Measurements from ENCODE around the gene HAND2.

DNA sequence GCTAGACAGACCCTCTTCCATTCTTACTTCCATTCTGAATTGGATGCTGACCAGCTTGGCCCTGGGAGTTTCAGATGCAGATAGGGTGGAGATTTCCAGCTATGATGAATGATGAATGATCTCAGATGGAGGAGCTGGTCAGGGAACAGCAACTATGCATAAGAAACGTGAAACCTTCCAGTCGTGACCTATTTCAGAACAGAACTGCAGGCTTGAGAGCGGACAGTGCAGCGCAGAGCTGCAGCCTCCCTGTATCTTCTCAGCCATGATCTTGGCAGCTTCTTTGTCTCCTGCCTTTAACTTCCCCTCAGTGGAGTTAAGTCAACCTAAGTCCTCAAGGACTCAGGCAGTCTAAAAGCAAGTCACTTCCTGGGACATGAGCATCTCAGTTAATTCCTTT lies 43.3 kb upstream of the HAND2 start:
- TF ChIP-seq, protein P1, sequence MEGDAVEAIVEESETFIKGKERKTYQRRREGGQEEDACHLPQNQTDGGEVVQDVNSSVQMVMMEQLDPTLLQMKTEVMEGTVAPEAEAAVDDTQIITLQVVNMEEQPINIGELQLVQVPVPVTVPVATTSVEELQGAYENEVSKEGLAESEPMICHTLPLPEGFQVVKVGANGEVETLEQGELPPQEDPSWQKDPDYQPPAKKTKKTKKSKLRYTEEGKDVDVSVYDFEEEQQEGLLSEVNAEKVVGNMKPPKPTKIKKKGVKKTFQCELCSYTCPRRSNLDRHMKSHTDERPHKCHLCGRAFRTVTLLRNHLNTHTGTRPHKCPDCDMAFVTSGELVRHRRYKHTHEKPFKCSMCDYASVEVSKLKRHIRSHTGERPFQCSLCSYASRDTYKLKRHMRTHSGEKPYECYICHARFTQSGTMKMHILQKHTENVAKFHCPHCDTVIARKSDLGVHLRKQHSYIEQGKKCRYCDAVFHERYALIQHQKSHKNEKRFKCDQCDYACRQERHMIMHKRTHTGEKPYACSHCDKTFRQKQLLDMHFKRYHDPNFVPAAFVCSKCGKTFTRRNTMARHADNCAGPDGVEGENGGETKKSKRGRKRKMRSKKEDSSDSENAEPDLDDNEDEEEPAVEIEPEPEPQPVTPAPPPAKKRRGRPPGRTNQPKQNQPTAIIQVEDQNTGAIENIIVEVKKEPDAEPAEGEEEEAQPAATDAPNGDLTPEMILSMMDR (conservative IDR thresholded peaks at IDR 0.05; ENCODE audit: low read depth in 2 of 2): no peak
- no peak for TF ChIP-seq POLR2AphosphoS5 (IDR thresholded peaks at IDR 0.05; ENCODE audit: low read depth)
- TF ChIP-seq ZNF114 (CRISPR knock-in tag; IDR thresholded peaks at IDR 0.05): no peak
- no peak for TF ChIP-seq EZH2 (IDR thresholded peaks at IDR 0.05; ENCODE audit: low read depth, unreplicated experiment)
- TF ChIP-seq, protein P2, sequence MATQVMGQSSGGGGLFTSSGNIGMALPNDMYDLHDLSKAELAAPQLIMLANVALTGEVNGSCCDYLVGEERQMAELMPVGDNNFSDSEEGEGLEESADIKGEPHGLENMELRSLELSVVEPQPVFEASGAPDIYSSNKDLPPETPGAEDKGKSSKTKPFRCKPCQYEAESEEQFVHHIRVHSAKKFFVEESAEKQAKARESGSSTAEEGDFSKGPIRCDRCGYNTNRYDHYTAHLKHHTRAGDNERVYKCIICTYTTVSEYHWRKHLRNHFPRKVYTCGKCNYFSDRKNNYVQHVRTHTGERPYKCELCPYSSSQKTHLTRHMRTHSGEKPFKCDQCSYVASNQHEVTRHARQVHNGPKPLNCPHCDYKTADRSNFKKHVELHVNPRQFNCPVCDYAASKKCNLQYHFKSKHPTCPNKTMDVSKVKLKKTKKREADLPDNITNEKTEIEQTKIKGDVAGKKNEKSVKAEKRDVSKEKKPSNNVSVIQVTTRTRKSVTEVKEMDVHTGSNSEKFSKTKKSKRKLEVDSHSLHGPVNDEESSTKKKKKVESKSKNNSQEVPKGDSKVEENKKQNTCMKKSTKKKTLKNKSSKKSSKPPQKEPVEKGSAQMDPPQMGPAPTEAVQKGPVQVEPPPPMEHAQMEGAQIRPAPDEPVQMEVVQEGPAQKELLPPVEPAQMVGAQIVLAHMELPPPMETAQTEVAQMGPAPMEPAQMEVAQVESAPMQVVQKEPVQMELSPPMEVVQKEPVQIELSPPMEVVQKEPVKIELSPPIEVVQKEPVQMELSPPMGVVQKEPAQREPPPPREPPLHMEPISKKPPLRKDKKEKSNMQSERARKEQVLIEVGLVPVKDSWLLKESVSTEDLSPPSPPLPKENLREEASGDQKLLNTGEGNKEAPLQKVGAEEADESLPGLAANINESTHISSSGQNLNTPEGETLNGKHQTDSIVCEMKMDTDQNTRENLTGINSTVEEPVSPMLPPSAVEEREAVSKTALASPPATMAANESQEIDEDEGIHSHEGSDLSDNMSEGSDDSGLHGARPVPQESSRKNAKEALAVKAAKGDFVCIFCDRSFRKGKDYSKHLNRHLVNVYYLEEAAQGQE (IDR thresholded peaks at IDR 0.05; ENCODE audit: unreplicated experiment): no peak
- no peak for TF ChIP-seq CREB1 (CRISPR knock-in tag; IDR thresholded peaks at IDR 0.05; ENCODE audit: low read depth)
- no peak for TF ChIP-seq EZH2phosphoT487 (IDR thresholded peaks at IDR 0.05; ENCODE audit: unreplicated experiment)
- TF ChIP-seq, protein P3, sequence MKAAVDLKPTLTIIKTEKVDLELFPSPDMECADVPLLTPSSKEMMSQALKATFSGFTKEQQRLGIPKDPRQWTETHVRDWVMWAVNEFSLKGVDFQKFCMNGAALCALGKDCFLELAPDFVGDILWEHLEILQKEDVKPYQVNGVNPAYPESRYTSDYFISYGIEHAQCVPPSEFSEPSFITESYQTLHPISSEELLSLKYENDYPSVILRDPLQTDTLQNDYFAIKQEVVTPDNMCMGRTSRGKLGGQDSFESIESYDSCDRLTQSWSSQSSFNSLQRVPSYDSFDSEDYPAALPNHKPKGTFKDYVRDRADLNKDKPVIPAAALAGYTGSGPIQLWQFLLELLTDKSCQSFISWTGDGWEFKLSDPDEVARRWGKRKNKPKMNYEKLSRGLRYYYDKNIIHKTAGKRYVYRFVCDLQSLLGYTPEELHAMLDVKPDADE (IDR thresholded peaks at IDR 0.05): no peak
- no peak for TF ChIP-seq JUNB (IDR thresholded peaks at IDR 0.05; ENCODE audit: unreplicated experiment)
- TF ChIP-seq NANOG (IDR thresholded peaks at IDR 0.05; ENCODE audit: borderline replicate concordance): no peak
- TF ChIP-seq STAT1 (IDR thresholded peaks at IDR 0.05; ENCODE audit: unreplicated experiment): no peak
- TF ChIP-seq ZNF331 (CRISPR knock-in tag; IDR thresholded peaks at IDR 0.05; ENCODE audit: low read depth): no peak
- TF ChIP-seq, protein P4, sequence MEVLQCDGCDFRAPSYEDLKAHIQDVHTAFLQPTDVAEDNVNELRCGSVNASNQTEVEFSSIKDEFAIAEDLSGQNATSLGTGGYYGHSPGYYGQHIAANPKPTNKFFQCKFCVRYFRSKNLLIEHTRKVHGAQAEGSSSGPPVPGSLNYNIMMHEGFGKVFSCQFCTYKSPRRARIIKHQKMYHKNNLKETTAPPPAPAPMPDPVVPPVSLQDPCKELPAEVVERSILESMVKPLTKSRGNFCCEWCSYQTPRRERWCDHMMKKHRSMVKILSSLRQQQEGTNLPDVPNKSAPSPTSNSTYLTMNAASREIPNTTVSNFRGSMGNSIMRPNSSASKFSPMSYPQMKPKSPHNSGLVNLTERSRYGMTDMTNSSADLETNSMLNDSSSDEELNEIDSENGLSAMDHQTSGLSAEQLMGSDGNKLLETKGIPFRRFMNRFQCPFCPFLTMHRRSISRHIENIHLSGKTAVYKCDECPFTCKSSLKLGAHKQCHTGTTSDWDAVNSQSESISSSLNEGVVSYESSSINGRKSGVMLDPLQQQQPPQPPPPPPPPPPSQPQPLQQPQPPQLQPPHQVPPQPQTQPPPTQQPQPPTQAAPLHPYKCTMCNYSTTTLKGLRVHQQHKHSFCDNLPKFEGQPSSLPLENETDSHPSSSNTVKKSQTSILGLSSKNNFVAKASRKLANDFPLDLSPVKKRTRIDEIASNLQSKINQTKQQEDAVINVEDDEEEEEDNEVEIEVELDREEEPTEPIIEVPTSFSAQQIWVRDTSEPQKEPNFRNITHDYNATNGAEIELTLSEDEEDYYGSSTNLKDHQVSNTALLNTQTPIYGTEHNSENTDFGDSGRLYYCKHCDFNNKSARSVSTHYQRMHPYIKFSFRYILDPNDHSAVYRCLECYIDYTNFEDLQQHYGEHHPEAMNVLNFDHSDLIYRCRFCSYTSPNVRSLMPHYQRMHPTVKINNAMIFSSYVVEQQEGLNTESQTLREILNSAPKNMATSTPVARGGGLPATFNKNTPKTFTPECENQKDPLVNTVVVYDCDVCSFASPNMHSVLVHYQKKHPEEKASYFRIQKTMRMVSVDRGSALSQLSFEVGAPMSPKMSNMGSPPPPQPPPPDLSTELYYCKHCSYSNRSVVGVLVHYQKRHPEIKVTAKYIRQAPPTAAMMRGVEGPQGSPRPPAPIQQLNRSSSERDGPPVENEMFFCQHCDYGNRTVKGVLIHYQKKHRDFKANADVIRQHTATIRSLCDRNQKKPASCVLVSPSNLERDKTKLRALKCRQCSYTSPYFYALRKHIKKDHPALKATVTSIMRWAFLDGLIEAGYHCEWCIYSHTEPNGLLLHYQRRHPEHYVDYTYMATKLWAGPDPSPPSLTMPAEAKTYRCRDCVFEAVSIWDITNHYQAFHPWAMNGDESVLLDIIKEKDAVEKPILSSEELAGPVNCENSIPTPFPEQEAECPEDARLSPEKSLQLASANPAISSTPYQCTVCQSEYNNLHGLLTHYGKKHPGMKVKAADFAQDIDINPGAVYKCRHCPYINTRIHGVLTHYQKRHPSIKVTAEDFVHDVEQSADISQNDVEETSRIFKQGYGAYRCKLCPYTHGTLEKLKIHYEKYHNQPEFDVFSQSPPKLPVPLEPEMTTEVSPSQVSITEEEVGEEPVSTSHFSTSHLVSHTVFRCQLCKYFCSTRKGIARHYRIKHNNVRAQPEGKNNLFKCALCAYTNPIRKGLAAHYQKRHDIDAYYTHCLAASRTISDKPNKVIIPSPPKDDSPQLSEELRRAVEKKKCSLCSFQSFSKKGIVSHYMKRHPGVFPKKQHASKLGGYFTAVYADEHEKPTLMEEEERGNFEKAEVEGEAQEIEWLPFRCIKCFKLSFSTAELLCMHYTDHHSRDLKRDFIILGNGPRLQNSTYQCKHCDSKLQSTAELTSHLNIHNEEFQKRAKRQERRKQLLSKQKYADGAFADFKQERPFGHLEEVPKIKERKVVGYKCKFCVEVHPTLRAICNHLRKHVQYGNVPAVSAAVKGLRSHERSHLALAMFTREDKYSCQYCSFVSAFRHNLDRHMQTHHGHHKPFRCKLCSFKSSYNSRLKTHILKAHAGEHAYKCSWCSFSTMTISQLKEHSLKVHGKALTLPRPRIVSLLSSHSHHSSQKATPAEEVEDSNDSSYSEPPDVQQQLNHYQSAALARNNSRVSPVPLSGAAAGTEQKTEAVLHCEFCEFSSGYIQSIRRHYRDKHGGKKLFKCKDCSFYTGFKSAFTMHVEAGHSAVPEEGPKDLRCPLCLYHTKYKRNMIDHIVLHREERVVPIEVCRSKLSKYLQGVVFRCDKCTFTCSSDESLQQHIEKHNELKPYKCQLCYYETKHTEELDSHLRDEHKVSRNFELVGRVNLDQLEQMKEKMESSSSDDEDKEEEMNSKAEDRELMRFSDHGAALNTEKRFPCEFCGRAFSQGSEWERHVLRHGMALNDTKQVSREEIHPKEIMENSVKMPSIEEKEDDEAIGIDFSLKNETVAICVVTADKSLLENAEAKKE (CRISPR knock-in tag; IDR thresholded peaks at IDR 0.05): no peak

All from GM23338 (cell line).